Hepatocyte (in vitro differentiated cells): ENCODE data around the gene OR1N2. TPM values are rescaled to one million over a fixed set of nuclear protein-coding genes. Genes with fewer than 3 reads are reported as not detected.

Experiments used
- DNase-seq: peaks from one replicate; pipeline ENCODE4 v3.0.0-alpha.2; 2016; ENCODE audit warnings: low spot score
- H2AFZ ChIP-seq: fragments of 200-600 bp; sonication (generic); 2 replicates; pipeline ENCODE4 v1.6.0; 2016; ENCODE audit warnings: antibody characterized with exemption, mild to moderate bottlenecking
- H3K27ac ChIP-seq: fragments of 200-600 bp; sonication (generic); 2 replicates; pipeline ENCODE4 v1.5.1; 2016; ENCODE audit warnings: mild to moderate bottlenecking
- H3K27me3 ChIP-seq: fragments of 200-600 bp; sonication (generic); 2 replicates; pipeline ENCODE4 v1.6.1; 2016
- H3K36me3 ChIP-seq: fragments of 200-600 bp; sonication (generic); replicated peaks from 2 replicates; pipeline ENCODE4 v1.5.1; 2016; ENCODE audit warnings: low read depth; ENCODE audit not compliant: insufficient read depth
- H3K4me1 ChIP-seq: fragments of 200-600 bp; sonication (generic); 2 replicates; pipeline ENCODE4 v1.5.1; 2016; ENCODE audit warnings: mild to moderate bottlenecking, moderate library complexity; ENCODE audit not compliant: insufficient read depth
- H3K4me2 ChIP-seq: fragments of 200-600 bp; sonication (generic); 2 replicates; pipeline ENCODE4 v1.6.0; 2016
- H3K4me3 ChIP-seq: fragments of 200-600 bp; sonication (generic); 2 replicates; pipeline ENCODE4 v1.5.1; 2016; ENCODE audit warnings: mild to moderate bottlenecking
- H3K79me2 ChIP-seq: fragments of 200-600 bp; sonication (generic); 2 replicates; pipeline ENCODE4 v1.6.0; 2017; ENCODE audit warnings: mild to moderate bottlenecking
- H3K9me2 ChIP-seq: fragments of 200-600 bp; sonication (generic); replicated peaks from 2 replicates; pipeline ENCODE4 v1.6.0; 2017; ENCODE audit warnings: mild to moderate bottlenecking; ENCODE audit not compliant: insufficient read depth
- H3K9me3 ChIP-seq: fragments of 200-600 bp; sonication (generic); 2 replicates; pipeline ENCODE4 v1.5.1; 2016; ENCODE audit warnings: low read depth, mild to moderate bottlenecking
- H4K20me1 ChIP-seq: fragments of 200-600 bp; sonication (generic); 2 replicates; pipeline ENCODE4 v1.6.0; 2016; ENCODE audit warnings: mild to moderate bottlenecking; ENCODE audit not compliant: insufficient read depth, poor library complexity, severe bottlenecking
- EZH2 ChIP-seq: fragments of 200-600 bp; sonication (generic); IDR thresholded peaks from 2 replicates; pipeline ENCODE4 v1.6.1; 2016; ENCODE audit warnings: antibody characterized with exemption, mild to moderate bottlenecking, borderline replicate concordance
- EZH2phosphoT487 ChIP-seq: fragments of 200-600 bp; sonication (generic); IDR thresholded peaks from one replicate; pipeline ENCODE4 v1.6.1; 2018; ENCODE audit warnings: antibody characterized with exemption, mild to moderate bottlenecking, low read depth, moderate library complexity; ENCODE audit not compliant: unreplicated experiment, severe bottlenecking
- WGBS: methylation state at CpG from one replicate; pipeline ENCODE4 v1.1.6; 2016; ENCODE audit warnings: low lambda C conversion rate; ENCODE audit errors: missing lambda C conversion rate; 5-methylcytosine and 5-hydroxymethylcytosine counted together
- polyA plus RNA-seq: library from polyadenylated mRNA; unstranded; fragments of >200 nt; fragmentation: Nextera tagmentation; extraction: Ambion mirVana; gene quantifications from 2 replicates; pipeline ENCODE4 v1.2.1, GENCODE V29; 2016
- total RNA-seq: library from RNA; depleted of rRNA; stranded (reverse); fragments of >200 nt; gene quantifications from 2 replicates; pipeline ENCODE4 v1.2.3, GENCODE V29; 2014
- TF ChIP-seq, protein P1 (sequence below): fragments of 200-600 bp; sonication (generic); IDR thresholded peaks from 2 replicates; pipeline ENCODE4 v1.5.1; 2016; ENCODE audit warnings: antibody characterized with exemption, mild to moderate bottlenecking; ENCODE audit not compliant: poor library complexity

OR1N2 gene
- total and polyA plus RNA-seq, 2 experiments from 2014 or later, result not detected

DNA sequence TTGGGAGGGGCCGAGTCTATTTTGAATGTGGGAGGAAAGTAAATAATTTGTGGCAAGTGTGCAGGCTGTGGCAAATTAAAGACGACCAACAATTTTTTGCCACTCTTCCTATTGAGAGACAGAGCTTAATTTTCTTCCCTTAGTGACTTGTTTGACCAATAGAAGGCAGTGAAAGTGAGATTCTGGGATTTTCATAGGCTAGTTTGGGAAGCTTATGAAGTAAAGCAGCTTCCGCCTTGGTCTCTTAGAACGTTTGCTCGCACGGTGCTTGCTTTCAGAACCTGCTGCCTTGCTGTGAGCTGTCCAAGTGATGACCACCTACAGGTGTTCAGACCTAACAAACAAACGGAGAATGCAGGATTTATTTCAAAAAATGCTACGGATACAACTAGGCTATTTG lies 6.7 kb upstream of the OR1N2 start:
- Histone ChIP-seq H3K36me3 (no peaks in the 10 kb centered on the region), H3K27me3 (no peaks in the 10 kb centered on the region), H3K4me1 (no peaks in the 10 kb centered on the region), H2AFZ (no peak overlapping the region), H3K4me3 (no peak overlapping the region), H3K9me2 (no peaks in the 10 kb centered on the region), H3K4me2 (no peak overlapping the region), H3K27ac (no peak overlapping the region), H3K79me2 (no peaks in the 10 kb centered on the region), H4K20me1 (no peaks in the 10 kb centered on the region), H3K9me3 (no peaks in the 10 kb centered on the region)
- 80% methylated on average over 8 of the region's 8 CpGs for WGBS
- DNase-seq, result no peak
- TF ChIP-seq, protein P1, sequence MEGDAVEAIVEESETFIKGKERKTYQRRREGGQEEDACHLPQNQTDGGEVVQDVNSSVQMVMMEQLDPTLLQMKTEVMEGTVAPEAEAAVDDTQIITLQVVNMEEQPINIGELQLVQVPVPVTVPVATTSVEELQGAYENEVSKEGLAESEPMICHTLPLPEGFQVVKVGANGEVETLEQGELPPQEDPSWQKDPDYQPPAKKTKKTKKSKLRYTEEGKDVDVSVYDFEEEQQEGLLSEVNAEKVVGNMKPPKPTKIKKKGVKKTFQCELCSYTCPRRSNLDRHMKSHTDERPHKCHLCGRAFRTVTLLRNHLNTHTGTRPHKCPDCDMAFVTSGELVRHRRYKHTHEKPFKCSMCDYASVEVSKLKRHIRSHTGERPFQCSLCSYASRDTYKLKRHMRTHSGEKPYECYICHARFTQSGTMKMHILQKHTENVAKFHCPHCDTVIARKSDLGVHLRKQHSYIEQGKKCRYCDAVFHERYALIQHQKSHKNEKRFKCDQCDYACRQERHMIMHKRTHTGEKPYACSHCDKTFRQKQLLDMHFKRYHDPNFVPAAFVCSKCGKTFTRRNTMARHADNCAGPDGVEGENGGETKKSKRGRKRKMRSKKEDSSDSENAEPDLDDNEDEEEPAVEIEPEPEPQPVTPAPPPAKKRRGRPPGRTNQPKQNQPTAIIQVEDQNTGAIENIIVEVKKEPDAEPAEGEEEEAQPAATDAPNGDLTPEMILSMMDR, result no peak
- TF ChIP-seq EZH2phosphoT487 (no peak), EZH2 (no peak)

DNA sequence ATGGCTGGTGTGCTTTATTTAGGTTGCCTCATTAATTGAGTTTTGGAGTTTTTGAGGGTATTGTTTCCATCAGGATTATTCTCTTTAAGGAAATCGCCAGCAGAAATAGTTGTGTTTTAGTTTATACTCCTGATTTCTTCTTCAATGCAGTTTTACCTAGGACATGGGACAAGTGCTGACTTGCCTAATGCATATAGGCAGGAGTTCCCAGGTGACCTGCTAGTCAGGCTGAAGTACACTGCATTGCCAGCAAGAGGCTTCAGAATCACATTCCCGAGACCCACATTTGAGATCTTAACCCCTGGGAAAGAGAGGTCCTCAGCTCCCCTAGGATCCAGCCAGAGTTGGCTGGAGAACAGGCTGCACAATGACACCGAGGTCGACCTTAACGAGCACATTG lies 1.5 kb upstream of the OR1N2 start:
- Histone ChIP-seq H2AFZ (no peak overlapping the region), H3K4me2 (no peak overlapping the region), H4K20me1 (no peaks in the 10 kb centered on the region), H3K27me3 (no peaks in the 10 kb centered on the region), H3K36me3 (no peaks in the 10 kb centered on the region), H3K27ac (no peak overlapping the region), H3K9me2 (no peaks in the 10 kb centered on the region), H3K4me3 (no peak overlapping the region), H3K9me3 (no peaks in the 10 kb centered on the region), H3K4me1 (no peaks in the 10 kb centered on the region), H3K79me2 (no peaks in the 10 kb centered on the region)
- DNase-seq, result no peak
- no peak for TF ChIP-seq EZH2
- TF ChIP-seq EZH2phosphoT487, result no peak
- TF ChIP-seq, protein P1, result no peak
- 52% methylated on average over 5 of the region's 5 CpGs for WGBS

DNA sequence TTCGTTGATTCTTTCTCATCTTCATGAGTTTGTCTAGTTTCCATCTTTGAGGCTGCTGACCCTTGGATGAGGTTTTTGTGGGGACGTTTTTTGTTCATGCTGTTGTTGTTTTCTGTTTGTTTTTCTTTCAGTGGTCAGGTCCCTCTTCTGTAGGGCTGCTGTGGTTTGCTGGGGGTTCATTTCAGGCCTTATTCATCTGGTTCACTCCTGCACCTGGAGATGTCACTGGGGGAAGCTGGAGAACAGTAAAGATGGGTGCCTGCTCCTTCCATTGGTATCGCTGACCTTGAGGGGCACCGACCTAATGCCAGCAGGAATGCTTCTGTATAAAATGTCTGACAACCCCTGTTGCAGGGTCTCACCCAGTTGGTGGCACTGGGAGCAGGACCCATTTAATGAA lies 8.5 kb downstream of the OR1N2 start:
- Histone ChIP-seq H2AFZ (no peak overlapping the region), H3K4me2 (no peak overlapping the region), H3K36me3 (no peaks in the 10 kb centered on the region), H3K9me2 (no peaks in the 10 kb centered on the region), H4K20me1 (no peaks in the 10 kb centered on the region), H3K27me3 (no peaks in the 10 kb centered on the region), H3K9me3 (no peaks in the 10 kb centered on the region), H3K27ac (no peak overlapping the region), H3K4me3 (no peak overlapping the region), H3K4me1 (no peaks in the 10 kb centered on the region), H3K79me2 (no peaks in the 10 kb centered on the region)
- DNase-seq, result no peak
- no peak for TF ChIP-seq EZH2
- TF ChIP-seq, protein P1, result no peak
- TF ChIP-seq EZH2phosphoT487, result no peak
- 62% methylated on average over 4 of the region's 4 CpGs for WGBS
